Tibial nerve (tissue), 3 donors: Measurements from ENCODE around the gene SPPL2B.

Experiments used
- POLR2A ChIP-seq, 2 donors: fragments of 450-650 bp; IDR thresholded peaks; one replicate each; pipeline ENCODE4 v1.6.1; 2017; ENCODE audit warnings: antibody characterized with exemption in 2 of 2, mild to moderate bottlenecking in 2 of 2, moderate library complexity in 2 of 2
- TF ChIP-seq, protein P1 (sequence below), 5 experiments: fragments of 200-600 bp in 3 of 5; fragments of 450-650 bp in 2 of 5; sonication (generic) in 3 of 5; IDR thresholded peaks; one replicate each; pipeline ENCODE4 v1.5.1; 2016 to 2019; ENCODE audit warnings: antibody characterized with exemption in 5 of 5, mild to moderate bottlenecking in 3 of 5, moderate library complexity in 2 of 5

DNA sequence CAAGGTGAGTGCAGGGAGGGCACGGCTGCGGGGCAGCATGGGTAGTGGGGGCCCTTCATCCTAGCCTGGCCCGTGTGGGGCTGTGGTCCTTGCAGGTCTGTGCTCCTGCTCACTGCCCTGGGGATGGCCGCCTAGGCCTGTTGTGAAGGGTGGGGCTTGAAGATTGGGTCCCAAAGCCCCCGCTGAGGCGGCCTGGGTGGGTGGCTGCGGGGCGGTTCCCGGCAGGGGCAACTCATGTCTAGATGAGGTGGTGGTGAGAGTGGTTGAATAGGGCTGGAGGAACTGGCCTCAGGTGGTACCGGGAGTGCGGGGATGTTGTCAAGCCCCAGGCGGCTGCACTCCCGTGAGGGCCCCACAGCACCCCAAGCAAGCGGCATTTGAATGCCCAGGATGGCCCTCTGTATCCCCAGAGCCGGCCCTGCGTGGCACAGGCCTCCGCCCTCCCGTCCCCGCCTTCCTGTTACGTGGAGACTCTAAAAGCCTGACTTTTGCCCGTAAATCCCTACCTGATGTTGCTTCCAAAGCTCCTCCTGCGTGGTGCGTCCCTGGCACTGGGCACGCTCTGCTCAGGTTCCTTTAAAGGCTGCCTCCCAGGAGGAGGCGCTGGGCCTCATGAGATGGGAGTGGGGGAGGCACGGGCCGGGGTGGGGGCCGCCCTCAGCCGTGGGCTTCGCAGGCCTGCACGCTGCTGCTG, 15.0 kb downstream of the SPPL2B start:
- TF ChIP-seq, protein P1, sequence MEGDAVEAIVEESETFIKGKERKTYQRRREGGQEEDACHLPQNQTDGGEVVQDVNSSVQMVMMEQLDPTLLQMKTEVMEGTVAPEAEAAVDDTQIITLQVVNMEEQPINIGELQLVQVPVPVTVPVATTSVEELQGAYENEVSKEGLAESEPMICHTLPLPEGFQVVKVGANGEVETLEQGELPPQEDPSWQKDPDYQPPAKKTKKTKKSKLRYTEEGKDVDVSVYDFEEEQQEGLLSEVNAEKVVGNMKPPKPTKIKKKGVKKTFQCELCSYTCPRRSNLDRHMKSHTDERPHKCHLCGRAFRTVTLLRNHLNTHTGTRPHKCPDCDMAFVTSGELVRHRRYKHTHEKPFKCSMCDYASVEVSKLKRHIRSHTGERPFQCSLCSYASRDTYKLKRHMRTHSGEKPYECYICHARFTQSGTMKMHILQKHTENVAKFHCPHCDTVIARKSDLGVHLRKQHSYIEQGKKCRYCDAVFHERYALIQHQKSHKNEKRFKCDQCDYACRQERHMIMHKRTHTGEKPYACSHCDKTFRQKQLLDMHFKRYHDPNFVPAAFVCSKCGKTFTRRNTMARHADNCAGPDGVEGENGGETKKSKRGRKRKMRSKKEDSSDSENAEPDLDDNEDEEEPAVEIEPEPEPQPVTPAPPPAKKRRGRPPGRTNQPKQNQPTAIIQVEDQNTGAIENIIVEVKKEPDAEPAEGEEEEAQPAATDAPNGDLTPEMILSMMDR (IDR thresholded peaks at IDR 0.05): no peak
- TF ChIP-seq POLR2A (IDR thresholded peaks at IDR 0.05): no peak
